Ovary (tissue), 9 donors: ENCODE data around the gene LRCH1. TPM values are rescaled to one million over a fixed set of nuclear protein-coding genes. Genes with fewer than 3 reads are reported as not detected.
"Not testable (repeated sequence)": the region's sequence is repeated elsewhere in the genome, so short reads cannot be mapped to it uniquely, and the experiment has no call there.

Experiments
- DNase-seq, 5 donors: peaks; one replicate each; pipeline ENCODE4 v3.0.0-alpha.2; 2019 to 2020
- H3K27ac ChIP-seq, 2 donors: fragments of 200-600 bp; one replicate each; pipeline versions ENCODE4 v1.5.1 to v1.8.0; 2019 to 2022
- H3K27me3 ChIP-seq: fragments of 200-600 bp; one replicate; pipeline ENCODE4 v1.8.0; 2022
- H3K36me3 ChIP-seq: fragments of 200-600 bp; sonication (generic); one replicate; pipeline ENCODE4 v1.5.1; 2019
- H3K4me1 ChIP-seq: one replicate; pipeline ENCODE4 v1.8.1; 2013; ENCODE audit warnings: mild to moderate bottlenecking, moderate library complexity; ENCODE audit not compliant: insufficient read depth
- H3K4me3 ChIP-seq: fragments of 200-600 bp; sonication (generic); one replicate; pipeline ENCODE4 v1.5.1; 2017
- H3K9me3 ChIP-seq, 2 donors: fragments of 200-600 bp in 1 of 2; sonication (generic) in 1 of 2; one replicate each; pipeline versions ENCODE4 v1.5.1 to v1.8.1; 2013 to 2019; ENCODE audit warnings: mild to moderate bottlenecking in 1 of 2, moderate library complexity in 1 of 2
- EP300 ChIP-seq: sonication (generic); formaldehyde crosslinking; IDR thresholded peaks from one replicate; pipeline ENCODE4 v1.6.1; 2017; ENCODE audit warnings: antibody characterized with exemption
- POLR2A ChIP-seq: fragments of 450-650 bp; IDR thresholded peaks from one replicate; pipeline ENCODE4 v1.6.1; 2017; ENCODE audit warnings: antibody characterized with exemption, mild to moderate bottlenecking, moderate library complexity
- WGBS, 3 donors: extraction: QIAGEN DNeasy Blood & Tissue Kit in 1 of 3; methylation state at CpG; one replicate each; pipeline versions ENCODE4 v1.1.5 to v1.1.7; 2013 to 2017; 5-methylcytosine and 5-hydroxymethylcytosine counted together
- intact Hi-C, 4 donors: fragments of 100-400 bp; cut with DNase I; formaldehyde crosslinking; loops; one replicate each; pipeline versions ENCODE4 v1.11.0 to v1.15.1; 2022 to 2023
- polyA plus RNA-seq, 2 donors: library from polyadenylated mRNA; stranded (reverse); fragments of 200-250 nt in 1 of 2; fragments of 350-450 nt in 1 of 2; fragmentation: Illumina TruSeq in 1 of 2; extraction: RNeasy Lipid Tissue Mini Kit (QIAGEN cat#74804) in 1 of 2; gene quantifications; one replicate each; pipeline ENCODE4 v1.2.3, GENCODE V29; 2013 to 2014
- total RNA-seq, 7 donors: library from RNA; depleted of rRNA in 2 of 7; stranded (reverse); fragments of >200 nt in 2 of 7; fragmentation: NEBNext Ultra II Directional in 3 of 7; extraction: Animal tissue kit (Norgen Biotek cat#: 25700) in 3 of 7; gene quantifications; one replicate each; pipeline versions ENCODE4 v1.1.0 to v1.2.4, GENCODE V29; 2016 to 2023
- TF ChIP-seq, protein P1 (sequence below), 3 donors: fragments of 450-650 bp in 2 of 3; fragments of 200-600 bp in 1 of 3; IDR thresholded peaks; one replicate each; pipeline versions ENCODE4 v1.5.1 to v1.8.0; 2016 to 2022; ENCODE audit warnings: antibody characterized with exemption in 3 of 3, mild to moderate bottlenecking in 1 of 3
- donor health status: DM: no; HTN: no; CAD: no; lungs with moderate emphysema.
- donor health status: DM: no; HTN: no; CAD: no.
- donor health status: Bipolar disorder and iron deficiency.
- donor health status: DM: yes; HTN: yes; CAD: no.
- donor health status: DM: no; HTN: no; CAD: no.
- donor health status: DM: yes; HTN: yes; CAD: no.

The LRCH1 gene
- total and polyA plus RNA-seq, 9 donors: 7.6 to 19.3 (median 15.8) TPM

DNA sequence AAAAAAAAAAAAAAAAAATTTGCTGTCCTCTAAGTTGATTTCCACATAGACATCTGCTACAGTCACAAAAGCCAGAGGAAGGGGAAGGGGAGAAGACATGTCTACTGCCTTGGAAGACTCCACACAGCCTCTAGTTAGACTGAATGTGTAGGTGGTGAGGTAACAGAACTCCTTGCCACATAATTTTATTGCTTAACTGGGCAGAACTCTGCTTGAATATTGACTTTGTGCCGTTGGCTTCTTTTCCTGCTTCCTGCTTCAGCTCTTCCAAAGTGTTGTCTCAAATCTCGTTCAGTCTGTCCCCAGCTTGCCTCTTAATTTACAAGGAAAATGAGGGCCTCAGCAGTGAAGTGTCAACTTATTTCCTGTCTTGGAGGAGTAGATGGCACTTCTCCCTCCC lies 206.9 kb downstream of the LRCH1 start:
- H3K27ac ChIP-seq: no peak overlapping the region
- WGBS, 3 donors: 24 to 42% (median 32%) methylated on average over 2 of the region's 2 CpGs
- H3K4me1 ChIP-seq: no peaks in the 10 kb centered on the region
- no peaks in the 10 kb centered on the region for H3K36me3 ChIP-seq
- TF ChIP-seq EP300 (no peak), POLR2A (no peak)
- TF ChIP-seq, protein P1, sequence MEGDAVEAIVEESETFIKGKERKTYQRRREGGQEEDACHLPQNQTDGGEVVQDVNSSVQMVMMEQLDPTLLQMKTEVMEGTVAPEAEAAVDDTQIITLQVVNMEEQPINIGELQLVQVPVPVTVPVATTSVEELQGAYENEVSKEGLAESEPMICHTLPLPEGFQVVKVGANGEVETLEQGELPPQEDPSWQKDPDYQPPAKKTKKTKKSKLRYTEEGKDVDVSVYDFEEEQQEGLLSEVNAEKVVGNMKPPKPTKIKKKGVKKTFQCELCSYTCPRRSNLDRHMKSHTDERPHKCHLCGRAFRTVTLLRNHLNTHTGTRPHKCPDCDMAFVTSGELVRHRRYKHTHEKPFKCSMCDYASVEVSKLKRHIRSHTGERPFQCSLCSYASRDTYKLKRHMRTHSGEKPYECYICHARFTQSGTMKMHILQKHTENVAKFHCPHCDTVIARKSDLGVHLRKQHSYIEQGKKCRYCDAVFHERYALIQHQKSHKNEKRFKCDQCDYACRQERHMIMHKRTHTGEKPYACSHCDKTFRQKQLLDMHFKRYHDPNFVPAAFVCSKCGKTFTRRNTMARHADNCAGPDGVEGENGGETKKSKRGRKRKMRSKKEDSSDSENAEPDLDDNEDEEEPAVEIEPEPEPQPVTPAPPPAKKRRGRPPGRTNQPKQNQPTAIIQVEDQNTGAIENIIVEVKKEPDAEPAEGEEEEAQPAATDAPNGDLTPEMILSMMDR (IDR thresholded peaks at IDR 0.05): no peak
- no peaks in the 10 kb centered on the region for H3K27me3 ChIP-seq
- intact Hi-C loops: no loop called here
- no peak for DNase-seq
- H3K9me3 ChIP-seq: no peaks in the 10 kb centered on the region
- no peak overlapping the region for H3K4me3 ChIP-seq

DNA sequence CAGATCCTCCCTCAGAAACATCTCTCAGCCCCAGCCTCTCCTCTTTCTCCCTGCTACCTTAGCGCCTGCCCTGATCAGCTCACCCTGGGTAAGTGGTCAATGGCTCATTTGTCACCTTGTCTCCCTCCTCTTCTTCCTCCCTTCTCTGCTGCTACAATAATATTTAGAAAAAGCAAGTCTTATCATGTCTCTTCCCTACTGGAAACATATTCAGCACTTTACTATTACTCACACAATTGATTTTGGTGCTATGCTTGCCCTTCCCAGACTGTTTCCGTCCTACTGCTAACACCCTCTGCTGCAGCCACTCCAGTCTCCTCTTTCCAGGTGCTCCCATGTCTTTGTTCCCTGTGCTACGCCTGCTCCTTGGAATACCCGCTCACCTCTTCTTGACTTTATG lies 208.2 kb downstream of the LRCH1 start:
- Histone ChIP-seq H3K4me1 (no peaks in the 10 kb centered on the region), H3K4me3 (no peak overlapping the region), H3K27me3 (no peaks in the 10 kb centered on the region), H3K36me3 (no peaks in the 10 kb centered on the region), H3K9me3 (no peaks in the 10 kb centered on the region), H3K27ac (no peak overlapping the region)
- TF ChIP-seq, protein P1 (IDR thresholded peaks at IDR 0.05): no peak
- TF ChIP-seq EP300 (no peak), POLR2A (no peak)
- intact Hi-C loops: no loop called here
- DNase-seq: no peak
- 85 to 91% (median 87%) methylated on average over 4 of the region's 4 CpGs for WGBS, 3 donors

DNA sequence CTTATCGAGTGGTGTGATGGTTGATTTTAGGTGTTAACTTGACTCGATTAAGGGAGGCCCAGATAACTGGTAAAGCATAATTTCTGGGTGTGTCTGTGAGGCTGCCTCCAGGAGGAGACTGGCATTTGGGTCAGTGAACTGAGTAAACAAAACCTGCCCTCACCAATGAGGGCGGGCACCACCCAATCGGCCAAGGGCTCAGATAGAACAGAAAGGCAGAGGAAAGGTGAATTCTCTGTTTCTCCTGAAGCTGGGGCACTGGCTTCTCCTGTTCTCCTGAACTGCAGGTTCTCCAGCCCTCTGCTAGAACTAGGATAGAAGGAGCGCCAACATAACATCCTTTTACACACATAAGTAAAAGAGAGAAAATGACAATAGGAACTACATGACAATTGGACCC lies 208.9 kb downstream of the LRCH1 start:
- WGBS, 3 donors: 83 to 91% (median 86%) methylated on average over 5 of the region's 5 CpGs
- H3K36me3 ChIP-seq: no peaks in the 10 kb centered on the region
- H3K9me3 ChIP-seq: no peaks in the 10 kb centered on the region
- no peak overlapping the region for H3K4me3 ChIP-seq
- H3K4me1 ChIP-seq: no peaks in the 10 kb centered on the region
- intact Hi-C loops: no loop called here
- no peak overlapping the region for H3K27ac ChIP-seq
- no peak for DNase-seq
- H3K27me3 ChIP-seq: no peaks in the 10 kb centered on the region
- no peak for TF ChIP-seq POLR2A
- no peak for TF ChIP-seq EP300
- TF ChIP-seq, protein P1 (IDR thresholded peaks at IDR 0.05): no peak

DNA sequence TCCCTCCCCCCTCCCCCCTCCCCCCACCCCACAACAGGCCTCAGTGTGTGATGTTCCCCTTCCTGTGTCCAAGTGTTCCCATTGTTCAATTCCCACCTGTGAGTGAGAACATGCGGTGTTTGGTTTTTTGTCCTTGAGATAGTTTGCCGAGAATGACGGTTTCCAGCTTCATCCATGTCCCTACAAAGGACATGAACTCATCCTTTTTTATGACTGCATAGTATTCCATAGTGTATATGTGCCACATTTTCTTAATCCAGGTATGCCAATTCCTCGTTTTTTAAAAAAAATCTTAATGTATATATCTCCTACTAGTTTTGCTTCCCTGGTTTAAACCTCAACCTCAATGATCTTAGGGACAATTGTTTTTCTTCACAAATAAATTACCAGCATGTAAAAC lies 217.0 kb downstream of the LRCH1 start:
- H3K4me1 ChIP-seq, H3K27me3 ChIP-seq, H3K27ac ChIP-seq, DNase-seq, H3K9me3 ChIP-seq, intact Hi-C loops, H3K4me3 ChIP-seq, H3K36me3 ChIP-seq: not testable (repeated sequence)
- WGBS, 3 donors: 95 to 99% (median 97%) methylated on average over 4 of the region's 4 CpGs

DNA sequence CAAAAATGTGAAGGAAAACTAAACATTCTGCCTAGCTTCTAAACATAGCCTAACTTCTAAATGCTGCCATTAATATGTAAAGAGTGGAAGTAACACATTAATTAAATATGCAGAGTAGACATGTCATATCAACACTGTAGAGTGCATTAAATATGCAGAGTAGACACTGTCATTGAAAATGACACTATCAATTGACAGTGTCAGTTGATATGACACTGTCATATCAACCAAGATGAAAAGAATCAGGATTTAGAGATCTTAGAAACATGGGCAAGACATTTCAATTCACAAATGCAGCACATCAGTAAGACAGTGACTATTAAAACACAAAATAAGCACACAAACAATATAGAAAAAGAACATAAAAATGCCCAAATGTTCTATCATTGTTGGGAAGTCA lies 218.7 kb downstream of the LRCH1 start:
- intact Hi-C loops: no loop called here
- no peaks in the 10 kb centered on the region for H3K36me3 ChIP-seq

More for the DNA sequence above, 218.7 kb downstream of the LRCH1 start:
- no peaks in the 10 kb centered on the region for H3K9me3 ChIP-seq
- no peak overlapping the region for H3K4me3 ChIP-seq
- no peak for DNase-seq
- TF ChIP-seq EP300 (no peak), POLR2A (no peak)
- TF ChIP-seq, protein P1 (IDR thresholded peaks at IDR 0.05): no peak
- no peaks in the 10 kb centered on the region for H3K27me3 ChIP-seq
- peaks cover 3% of the 10 kb centered on the region for H3K4me1 ChIP-seq
- no peak overlapping the region for H3K27ac ChIP-seq
